SK-N-SH (cell line): ENCODE measurements around the gene SORCS3.

Source experiments
- EP300 ChIP-seq, 2 experiments: IDR thresholded peaks; 2 replicates each; pipeline versions ENCODE4 v1.4.0 to v1.6.1; 2012; ENCODE audit warnings: borderline replicate concordance in 1 of 2, low read depth in 1 of 2, low read length in 1 of 2
- EZH2phosphoT487 ChIP-seq: fragments of 200-600 bp; sonication (generic); IDR thresholded peaks from 2 replicates; pipeline ENCODE4 v1.6.1; 2017; ENCODE audit warnings: low read depth, mixed run types, mild to moderate bottlenecking, antibody characterized with exemption, moderate library complexity, borderline replicate concordance
- GABPA ChIP-seq: IDR thresholded peaks from 2 replicates; pipeline ENCODE4 v1.4.0; 2012; ENCODE audit warnings: low read depth, mild to moderate bottlenecking
- GATA2 ChIP-seq: sonication (generic); formaldehyde crosslinking; IDR thresholded peaks from 2 replicates; pipeline ENCODE4 v1.5.0; 2020; ENCODE audit warnings: mild to moderate bottlenecking, missing genetic modification reagents
- MAX ChIP-seq: IDR thresholded peaks from 2 replicates; pipeline ENCODE4 v1.4.0; 2012; ENCODE audit warnings: low read depth
- NRF1 ChIP-seq: IDR thresholded peaks from 2 replicates; pipeline ENCODE4 v1.6.1; 2012; ENCODE audit warnings: low read depth, mild to moderate bottlenecking, low read length
- PBX3 ChIP-seq: IDR thresholded peaks from 2 replicates; pipeline ENCODE4; 2012
- RFX5 ChIP-seq: IDR thresholded peaks from 2 replicates; pipeline ENCODE4 v1.6.1; 2012; ENCODE audit warnings: mild to moderate bottlenecking, improper control_type of control experiment, low read length
- TAF1 ChIP-seq: IDR thresholded peaks from 2 replicates; pipeline ENCODE4 v1.6.1; 2012; ENCODE audit warnings: low read depth, mild to moderate bottlenecking, low read length, moderate library complexity, borderline replicate concordance
- YY1 ChIP-seq: IDR thresholded peaks from 2 replicates; pipeline ENCODE4 v1.4.0; 2012; ENCODE audit warnings: low read depth, mild to moderate bottlenecking
- TF ChIP-seq, protein P1 (sequence below): fragments of 200-600 bp; sonication (generic); IDR thresholded peaks from 2 replicates; pipeline ENCODE4 v1.6.1; 2017; ENCODE audit warnings: antibody characterized with exemption, mild to moderate bottlenecking, moderate library complexity
- TF ChIP-seq, protein P2 (sequence below): IDR thresholded peaks from 2 replicates; pipeline ENCODE4 v1.6.1; 2012; ENCODE audit warnings: mild to moderate bottlenecking, low read depth, low read length, moderate library complexity

- TF ChIP-seq NRF1 (no peak), GABPA (no peak), YY1 (no peak), EP300 (IDR thresholded peaks at IDR 0.05; ENCODE audit: borderline replicate concordance in 1 of 2, low read depth in 1 of 2, low read length in 1 of 2) (no peak), RFX5 (no peak), TAF1 (no peak), PBX3 (no peak), EZH2phosphoT487 (no peak), MAX (no peak), GATA2 (no peak)
- TF ChIP-seq, protein P1, sequence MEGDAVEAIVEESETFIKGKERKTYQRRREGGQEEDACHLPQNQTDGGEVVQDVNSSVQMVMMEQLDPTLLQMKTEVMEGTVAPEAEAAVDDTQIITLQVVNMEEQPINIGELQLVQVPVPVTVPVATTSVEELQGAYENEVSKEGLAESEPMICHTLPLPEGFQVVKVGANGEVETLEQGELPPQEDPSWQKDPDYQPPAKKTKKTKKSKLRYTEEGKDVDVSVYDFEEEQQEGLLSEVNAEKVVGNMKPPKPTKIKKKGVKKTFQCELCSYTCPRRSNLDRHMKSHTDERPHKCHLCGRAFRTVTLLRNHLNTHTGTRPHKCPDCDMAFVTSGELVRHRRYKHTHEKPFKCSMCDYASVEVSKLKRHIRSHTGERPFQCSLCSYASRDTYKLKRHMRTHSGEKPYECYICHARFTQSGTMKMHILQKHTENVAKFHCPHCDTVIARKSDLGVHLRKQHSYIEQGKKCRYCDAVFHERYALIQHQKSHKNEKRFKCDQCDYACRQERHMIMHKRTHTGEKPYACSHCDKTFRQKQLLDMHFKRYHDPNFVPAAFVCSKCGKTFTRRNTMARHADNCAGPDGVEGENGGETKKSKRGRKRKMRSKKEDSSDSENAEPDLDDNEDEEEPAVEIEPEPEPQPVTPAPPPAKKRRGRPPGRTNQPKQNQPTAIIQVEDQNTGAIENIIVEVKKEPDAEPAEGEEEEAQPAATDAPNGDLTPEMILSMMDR, result no peak
- TF ChIP-seq, protein P2, sequence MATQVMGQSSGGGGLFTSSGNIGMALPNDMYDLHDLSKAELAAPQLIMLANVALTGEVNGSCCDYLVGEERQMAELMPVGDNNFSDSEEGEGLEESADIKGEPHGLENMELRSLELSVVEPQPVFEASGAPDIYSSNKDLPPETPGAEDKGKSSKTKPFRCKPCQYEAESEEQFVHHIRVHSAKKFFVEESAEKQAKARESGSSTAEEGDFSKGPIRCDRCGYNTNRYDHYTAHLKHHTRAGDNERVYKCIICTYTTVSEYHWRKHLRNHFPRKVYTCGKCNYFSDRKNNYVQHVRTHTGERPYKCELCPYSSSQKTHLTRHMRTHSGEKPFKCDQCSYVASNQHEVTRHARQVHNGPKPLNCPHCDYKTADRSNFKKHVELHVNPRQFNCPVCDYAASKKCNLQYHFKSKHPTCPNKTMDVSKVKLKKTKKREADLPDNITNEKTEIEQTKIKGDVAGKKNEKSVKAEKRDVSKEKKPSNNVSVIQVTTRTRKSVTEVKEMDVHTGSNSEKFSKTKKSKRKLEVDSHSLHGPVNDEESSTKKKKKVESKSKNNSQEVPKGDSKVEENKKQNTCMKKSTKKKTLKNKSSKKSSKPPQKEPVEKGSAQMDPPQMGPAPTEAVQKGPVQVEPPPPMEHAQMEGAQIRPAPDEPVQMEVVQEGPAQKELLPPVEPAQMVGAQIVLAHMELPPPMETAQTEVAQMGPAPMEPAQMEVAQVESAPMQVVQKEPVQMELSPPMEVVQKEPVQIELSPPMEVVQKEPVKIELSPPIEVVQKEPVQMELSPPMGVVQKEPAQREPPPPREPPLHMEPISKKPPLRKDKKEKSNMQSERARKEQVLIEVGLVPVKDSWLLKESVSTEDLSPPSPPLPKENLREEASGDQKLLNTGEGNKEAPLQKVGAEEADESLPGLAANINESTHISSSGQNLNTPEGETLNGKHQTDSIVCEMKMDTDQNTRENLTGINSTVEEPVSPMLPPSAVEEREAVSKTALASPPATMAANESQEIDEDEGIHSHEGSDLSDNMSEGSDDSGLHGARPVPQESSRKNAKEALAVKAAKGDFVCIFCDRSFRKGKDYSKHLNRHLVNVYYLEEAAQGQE, result no peak
These were observed 566.4 kb downstream of the SORCS3 start for GRCh38 chr10:105207476-105207995.
